Neural cell (in vitro differentiated cells): ENCODE measurements around the gene ADAMTS15. TPM values are rescaled to one million over a fixed set of nuclear protein-coding genes. Genes with fewer than 3 reads are reported as not detected.

Source experiments
- H2AFZ ChIP-seq: fragments of 200-600, 300-800 bp; sonication (generic), shearing (Covaris generic); 2 replicates; pipeline ENCODE4 v1.6.0; 2014; ENCODE audit warnings: low read depth, mild to moderate bottlenecking, antibody characterized with exemption, low read length, moderate library complexity
- H3F3A ChIP-seq: fragments of 200-600 bp; shearing (Covaris generic); 2 replicates; pipeline ENCODE4 v1.6.1; 2016; ENCODE audit warnings: mild to moderate bottlenecking, moderate library complexity, mixed read lengths, antibody characterized with exemption, low read length; ENCODE audit not compliant: insufficient read depth, poor library complexity, severe bottlenecking
- H3K27ac ChIP-seq: fragments of 200-600, 300-800 bp; sonication (generic), shearing (Covaris generic); 2 replicates; pipeline ENCODE4 v1.5.1; 2014; ENCODE audit warnings: mild to moderate bottlenecking, low read length, moderate library complexity
- H3K27me3 ChIP-seq: fragments of 300-800, 200-600 bp; sonication (generic), shearing (Covaris generic); 2 replicates; pipeline ENCODE4 v1.6.0; 2014; ENCODE audit warnings: mild to moderate bottlenecking, low read depth, low read length, moderate library complexity; ENCODE audit not compliant: insufficient read depth
- H3K36me3 ChIP-seq: fragments of 300-800, 200-600 bp; sonication (generic), shearing (Covaris generic); 2 replicates; pipeline ENCODE4 v1.5.1; 2014; ENCODE audit warnings: mild to moderate bottlenecking, antibody characterized with exemption, low read length, moderate library complexity; ENCODE audit not compliant: insufficient read depth
- H3K4me2 ChIP-seq: fragments of 300-800, 200-600 bp; sonication (generic), shearing (Covaris generic); 2 replicates; pipeline ENCODE4 v1.6.0; 2014; ENCODE audit warnings: mild to moderate bottlenecking, low read length
- H3K4me3 ChIP-seq: fragments of 300-800, 200-600 bp; sonication (generic), shearing (Covaris generic); 2 replicates; pipeline ENCODE4 v1.5.1; 2014; ENCODE audit warnings: mild to moderate bottlenecking, low read length, moderate library complexity
- H3K79me2 ChIP-seq: fragments of 200-600 bp; shearing (Covaris generic); replicated peaks from 2 replicates; pipeline ENCODE4 v1.6.0; 2014; ENCODE audit warnings: mild to moderate bottlenecking, low read length, moderate library complexity; ENCODE audit not compliant: insufficient read depth
- H3K9ac ChIP-seq: fragments of 300-800, 200-600 bp; sonication (generic), shearing (Covaris generic); 2 replicates; pipeline ENCODE4 v1.6.1; 2016; ENCODE audit warnings: mild to moderate bottlenecking, low read length, mixed read lengths
- H3K9me2 ChIP-seq: fragments of 200-600 bp; shearing (Covaris generic); 2 replicates; pipeline ENCODE4 v1.6.1; 2016; ENCODE audit warnings: mild to moderate bottlenecking, low read length, mixed read lengths; ENCODE audit not compliant: insufficient read depth
- H3K9me3 ChIP-seq: fragments of 200-600, 300-800 bp; sonication (generic), shearing (Covaris generic); 2 replicates; pipeline ENCODE4 v1.6.1; 2016; ENCODE audit warnings: mild to moderate bottlenecking, mixed run types, low read length, moderate library complexity, mixed read lengths
- H4K20me1 ChIP-seq: fragments of 200-600 bp; shearing (Covaris generic); 2 replicates; pipeline ENCODE4 v1.6.1; 2016; ENCODE audit warnings: mild to moderate bottlenecking, mixed run types; ENCODE audit not compliant: insufficient read depth
- CTCF ChIP-seq: fragments of 450-650 bp; IDR thresholded peaks from 2 replicates; pipeline ENCODE4 v1.5.1; 2014; ENCODE audit warnings: antibody characterized with exemption, mild to moderate bottlenecking, moderate library complexity; ENCODE audit not compliant: poor library complexity, severe bottlenecking
- EP300 ChIP-seq: fragments of 450-650 bp; conservative IDR thresholded peaks from 2 replicates; pipeline ENCODE4 v1.6.1; 2014; ENCODE audit warnings: antibody characterized with exemption, mild to moderate bottlenecking, moderate library complexity; ENCODE audit not compliant: poor library complexity, severe bottlenecking
- EZH2 ChIP-seq: fragments of 200-600, 300-800 bp; shearing (Covaris generic), sonication (generic); IDR thresholded peaks from 2 replicates; pipeline ENCODE4 v1.6.1; 2014; ENCODE audit warnings: antibody characterized with exemption, low read length, borderline replicate concordance, mild to moderate bottlenecking; ENCODE audit not compliant: insufficient read depth, poor library complexity, severe bottlenecking
- MXI1 ChIP-seq: fragments of 450-650 bp; conservative IDR thresholded peaks from 2 replicates; pipeline ENCODE4 v1.6.1; 2014; ENCODE audit warnings: antibody characterized with exemption, mild to moderate bottlenecking; ENCODE audit not compliant: poor library complexity, severe bottlenecking
- POLR2AphosphoS5 ChIP-seq: IDR thresholded peaks from 2 replicates; pipeline ENCODE4 v1.6.1; 2012
- RAD21 ChIP-seq: fragments of 450-650 bp; conservative IDR thresholded peaks from 2 replicates; pipeline ENCODE4 v1.6.1; 2014; ENCODE audit warnings: antibody characterized with exemption, mild to moderate bottlenecking, moderate library complexity
- SMC3 ChIP-seq: fragments of 450-650 bp; conservative IDR thresholded peaks from 2 replicates; pipeline ENCODE4 v1.6.1; 2014; ENCODE audit warnings: antibody characterized with exemption, mild to moderate bottlenecking, moderate library complexity; ENCODE audit not compliant: poor library complexity
- TAF1 ChIP-seq: IDR thresholded peaks from 2 replicates; pipeline ENCODE4 v1.6.1; 2012; ENCODE audit warnings: low read depth
- polyA plus RNA-seq: library from polyadenylated mRNA; depleted of rRNA; stranded (reverse); fragments of >200 nt; gene quantifications from 2 replicates; pipeline ENCODE4 v1.2.3, GENCODE V29; 2014
- TF ChIP-seq, protein P1 (sequence below): IDR thresholded peaks from 2 replicates; pipeline ENCODE4 v1.6.1; 2012; ENCODE audit warnings: borderline replicate concordance

ADAMTS15 gene
- polyA plus RNA-seq, 1 donor from 2014 or later, result 1.1 TPM

DNA sequence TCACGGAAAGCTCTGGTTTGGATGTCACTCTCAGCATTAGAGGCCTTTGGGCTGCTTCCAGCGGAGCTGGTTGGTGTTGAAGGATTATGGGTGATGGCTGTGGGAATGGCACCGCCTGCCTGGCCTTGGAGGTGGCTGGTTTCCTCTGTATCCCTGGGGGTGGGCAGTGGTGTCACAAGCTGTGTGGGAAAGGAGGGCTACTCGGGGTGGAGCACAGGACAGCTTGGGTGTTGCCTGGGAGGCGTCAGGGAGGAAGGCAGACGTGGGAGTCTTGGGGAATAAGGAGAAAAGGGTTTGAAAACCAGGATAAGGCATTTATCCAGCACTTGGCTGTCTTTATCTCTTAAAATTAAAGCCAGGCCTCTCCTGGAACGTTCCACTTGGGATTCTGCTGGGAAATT is 71.8 kb downstream of the ADAMTS15 start:
- H3K27me3 ChIP-seq, result no peaks in the 10 kb centered on the region
- H3K27ac ChIP-seq, result no peak overlapping the region
- no peaks in the 10 kb centered on the region for H4K20me1 ChIP-seq
- no peak overlapping the region for H3K9ac ChIP-seq
- H2AFZ ChIP-seq, result no peak overlapping the region
- H3K4me3 ChIP-seq, result no peak overlapping the region
- TF ChIP-seq MXI1 (no peak), TAF1 (no peak), CTCF (no peak), SMC3 (no peak), EZH2 (no peak), RAD21 (no peak), EP300 (no peak), POLR2AphosphoS5 (no peak)
- TF ChIP-seq, protein P1, sequence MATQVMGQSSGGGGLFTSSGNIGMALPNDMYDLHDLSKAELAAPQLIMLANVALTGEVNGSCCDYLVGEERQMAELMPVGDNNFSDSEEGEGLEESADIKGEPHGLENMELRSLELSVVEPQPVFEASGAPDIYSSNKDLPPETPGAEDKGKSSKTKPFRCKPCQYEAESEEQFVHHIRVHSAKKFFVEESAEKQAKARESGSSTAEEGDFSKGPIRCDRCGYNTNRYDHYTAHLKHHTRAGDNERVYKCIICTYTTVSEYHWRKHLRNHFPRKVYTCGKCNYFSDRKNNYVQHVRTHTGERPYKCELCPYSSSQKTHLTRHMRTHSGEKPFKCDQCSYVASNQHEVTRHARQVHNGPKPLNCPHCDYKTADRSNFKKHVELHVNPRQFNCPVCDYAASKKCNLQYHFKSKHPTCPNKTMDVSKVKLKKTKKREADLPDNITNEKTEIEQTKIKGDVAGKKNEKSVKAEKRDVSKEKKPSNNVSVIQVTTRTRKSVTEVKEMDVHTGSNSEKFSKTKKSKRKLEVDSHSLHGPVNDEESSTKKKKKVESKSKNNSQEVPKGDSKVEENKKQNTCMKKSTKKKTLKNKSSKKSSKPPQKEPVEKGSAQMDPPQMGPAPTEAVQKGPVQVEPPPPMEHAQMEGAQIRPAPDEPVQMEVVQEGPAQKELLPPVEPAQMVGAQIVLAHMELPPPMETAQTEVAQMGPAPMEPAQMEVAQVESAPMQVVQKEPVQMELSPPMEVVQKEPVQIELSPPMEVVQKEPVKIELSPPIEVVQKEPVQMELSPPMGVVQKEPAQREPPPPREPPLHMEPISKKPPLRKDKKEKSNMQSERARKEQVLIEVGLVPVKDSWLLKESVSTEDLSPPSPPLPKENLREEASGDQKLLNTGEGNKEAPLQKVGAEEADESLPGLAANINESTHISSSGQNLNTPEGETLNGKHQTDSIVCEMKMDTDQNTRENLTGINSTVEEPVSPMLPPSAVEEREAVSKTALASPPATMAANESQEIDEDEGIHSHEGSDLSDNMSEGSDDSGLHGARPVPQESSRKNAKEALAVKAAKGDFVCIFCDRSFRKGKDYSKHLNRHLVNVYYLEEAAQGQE, result no peak
- no peak overlapping the region for H3K4me2 ChIP-seq
- H3K9me2 ChIP-seq, result no peaks in the 10 kb centered on the region
- no peaks in the 10 kb centered on the region for H3K79me2 ChIP-seq
- no peaks in the 10 kb centered on the region for H3K9me3 ChIP-seq
- H3K36me3 ChIP-seq, result no peaks in the 10 kb centered on the region
- no peaks in the 10 kb centered on the region for H3F3A ChIP-seq

GRCh38 chr11:130522284-130522961 is 74.0 kb downstream of the ADAMTS15 start:
- no peaks in the 10 kb centered on the region for H3K36me3 ChIP-seq
- H3F3A ChIP-seq, result no peaks in the 10 kb centered on the region
- TF ChIP-seq SMC3 (no peak), CTCF (no peak), EZH2 (no peak), EP300 (no peak)
- TF ChIP-seq, protein P1, result no peak
- H3K4me3 ChIP-seq, result no peak overlapping the region
- H3K9me2 ChIP-seq, result no peaks in the 10 kb centered on the region
- H4K20me1 ChIP-seq, result no peaks in the 10 kb centered on the region
- H3K27ac ChIP-seq, result no peak overlapping the region
- H3K9me3 ChIP-seq, result no peaks in the 10 kb centered on the region
- no peaks in the 10 kb centered on the region for H3K79me2 ChIP-seq
- no peak overlapping the region for H3K9ac ChIP-seq
- no peak overlapping the region for H3K4me2 ChIP-seq
- H2AFZ ChIP-seq, result no peak overlapping the region
- H3K27me3 ChIP-seq, result no peaks in the 10 kb centered on the region
